HepG2 (cell line): ENCODE data around the gene ENDOU. TPM values are rescaled to one million over a fixed set of nuclear protein-coding genes. Genes with fewer than 3 reads are reported as not detected.

Source experiments
- CSRNP1 ChIP-seq: sonication (generic); formaldehyde crosslinking; IDR thresholded peaks from 2 replicates; pipeline ENCODE4 v1.8.1; 2023; ENCODE audit warnings: mild to moderate bottlenecking, missing genetic modification reagents
- HMGXB4 ChIP-seq, 2 experiments: sonication (generic) in 1 of 2; formaldehyde crosslinking in 1 of 2; IDR thresholded peaks; 2 replicates each; pipeline versions ENCODE4 v1.4.0 to v1.6.1; 2018 to 2020; ENCODE audit warnings: missing genetic modification reagents in 2 of 2, borderline replicate concordance in 1 of 2, low read depth in 1 of 2, mild to moderate bottlenecking in 1 of 2, missing biosample characterization in 1 of 2
- KDM2A ChIP-seq: sonication (generic); formaldehyde crosslinking; IDR thresholded peaks from 2 replicates; pipeline ENCODE4 v1.4.0; 2020; ENCODE audit warnings: low read depth, missing genetic modification reagents, borderline replicate concordance
- KDM3A ChIP-seq: IDR thresholded peaks from 2 replicates; pipeline ENCODE4 v1.6.1; 2018; ENCODE audit warnings: low read depth, missing compliant biosample characterization
- MED8 ChIP-seq: sonication (generic); formaldehyde crosslinking; IDR thresholded peaks from 2 replicates; pipeline ENCODE4 v1.8.1; 2023; ENCODE audit warnings: mild to moderate bottlenecking, missing genetic modification reagents; ENCODE audit not compliant: insufficient replicate concordance
- MXI1 ChIP-seq: IDR thresholded peaks from 3 replicates; pipeline ENCODE4 v1.6.1; 2012; ENCODE audit warnings: low read depth, low read length, inconsistent platforms, borderline replicate concordance
- TAF15 ChIP-seq: fragments of 200-400 bp; formaldehyde crosslinking; IDR thresholded peaks from one replicate; pipeline ENCODE4 v1.6.1; 2018; ENCODE audit warnings: mild to moderate bottlenecking, low read depth, low read length; ENCODE audit not compliant: poor library complexity, severe bottlenecking
- ZBTB25 ChIP-seq: IDR thresholded peaks from 2 replicates; pipeline ENCODE4 v1.6.1; 2018; ENCODE audit warnings: missing genetic modification reagents
- ZFY ChIP-seq: sonication (generic); formaldehyde crosslinking; IDR thresholded peaks from 2 replicates; pipeline ENCODE4 v1.4.0; 2020; ENCODE audit warnings: missing genetic modification reagents
- ZNF235 ChIP-seq: sonication (generic); formaldehyde crosslinking; IDR thresholded peaks from 2 replicates; pipeline ENCODE4 v1.8.1; 2023; ENCODE audit warnings: mild to moderate bottlenecking, missing genetic modification reagents, borderline replicate concordance
- polyA plus RNA-seq, 8 experiments: library from polyadenylated mRNA; depleted of rRNA in 3 of 8; stranded (reverse) in 7 of 8; unstranded in 1 of 8; fragments of >200 nt; fragmentation: Illumina TruSeq in 4 of 8; extraction: Trizol in 4 of 8; gene quantifications; 2 replicates each; pipeline versions ENCODE4 v1.2.1 to v1.2.3, GENCODE V29; 2011 to 2016; ENCODE audit warnings: low read depth in 4 of 8, missing spikeins in 1 of 8, mixed read lengths in 1 of 8; ENCODE audit not compliant: insufficient read depth in 1 of 8
- total RNA-seq, 5 experiments: library from RNA; depleted of rRNA; stranded (reverse); fragments of >200 nt; fragmentation: Illumina TruSeq; extraction: Trizol; gene quantifications; 2 replicates each; pipeline ENCODE4 v1.2.3, GENCODE V29; 2016; ENCODE audit warnings: low read depth in 1 of 5
- TF ChIP-seq, protein P1 (sequence below): sonication (generic); formaldehyde crosslinking; IDR thresholded peaks from 2 replicates; pipeline ENCODE4 v1.5.0; 2020; ENCODE audit warnings: mild to moderate bottlenecking, missing genetic modification reagents
- TF ChIP-seq, protein P2 (sequence below): sonication (generic); formaldehyde crosslinking; IDR thresholded peaks from 2 replicates; pipeline ENCODE4 v1.5.1; 2020; ENCODE audit warnings: missing genetic modification reagents, mild to moderate bottlenecking, borderline replicate concordance

Gene ENDOU
- total and polyA plus RNA-seq, 2 of the 13 experiments (the other 11 are each of a cell fraction or from before 2014, with no cell fraction given), result not detected

DNA sequence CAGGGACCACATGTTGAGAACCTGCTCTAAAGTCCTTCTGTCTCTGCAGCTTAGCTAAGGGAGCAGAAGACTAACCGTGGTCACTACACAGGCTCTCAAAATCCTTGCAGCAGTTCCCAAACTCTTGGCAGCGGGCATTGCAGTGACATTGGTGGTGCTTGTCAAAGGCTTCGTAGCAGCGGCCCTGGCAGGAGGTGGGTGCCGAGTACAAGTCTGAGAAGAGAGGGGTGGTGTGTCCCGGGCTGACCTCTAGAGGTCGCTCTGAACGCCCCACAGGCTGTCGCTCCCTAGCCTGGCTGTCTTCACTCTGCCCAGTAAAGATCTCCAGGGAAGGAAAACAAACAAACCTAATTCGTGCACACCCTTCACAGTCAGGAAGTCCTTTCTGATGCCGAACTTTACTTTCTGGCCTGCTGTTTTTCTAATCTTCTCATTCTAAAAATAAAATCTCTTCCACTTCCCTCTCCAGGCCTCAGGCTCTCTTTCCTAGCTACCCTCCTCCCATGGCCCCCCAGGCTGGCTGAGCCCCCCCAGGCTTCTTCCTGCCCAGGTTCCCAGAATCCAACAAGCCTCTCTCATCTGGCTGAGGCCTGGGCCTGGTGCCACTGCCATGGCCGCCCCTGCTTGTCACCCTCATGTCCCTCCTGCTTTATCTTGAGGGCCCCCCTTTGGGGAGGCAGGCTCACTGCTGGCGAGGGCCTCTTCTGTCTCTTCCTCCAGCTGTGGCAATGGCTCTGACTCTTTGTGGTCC, 7.7 kb downstream of the ENDOU start (continued):
- TF ChIP-seq TAF15, result no peak
- TF ChIP-seq HMGXB4 (CRISPR knock-in tag; IDR thresholded peaks at IDR 0.05; ENCODE audit: borderline replicate concordance in 1 of 2, low read depth in 1 of 2), result peak; percentile 34 to 73; a peak in 1 of 4 replicates
- TF ChIP-seq KDM2A (CRISPR knock-in tag), result no peak; the same call in 1 of the 2 replicates
- TF ChIP-seq ZFY (CRISPR knock-in tag), result peak; percentile 31; the same call in 1 of the 2 replicates
- TF ChIP-seq KDM3A (CRISPR knock-in tag), result no peak
- peak; percentile 40; the same call in 1 of the 2 replicates for TF ChIP-seq ZBTB25 (CRISPR knock-in tag)
- TF ChIP-seq MXI1, result 0 out of 3 replicates have a peak, but pooled peaks have one; percentile 20
- TF ChIP-seq, protein P1, sequence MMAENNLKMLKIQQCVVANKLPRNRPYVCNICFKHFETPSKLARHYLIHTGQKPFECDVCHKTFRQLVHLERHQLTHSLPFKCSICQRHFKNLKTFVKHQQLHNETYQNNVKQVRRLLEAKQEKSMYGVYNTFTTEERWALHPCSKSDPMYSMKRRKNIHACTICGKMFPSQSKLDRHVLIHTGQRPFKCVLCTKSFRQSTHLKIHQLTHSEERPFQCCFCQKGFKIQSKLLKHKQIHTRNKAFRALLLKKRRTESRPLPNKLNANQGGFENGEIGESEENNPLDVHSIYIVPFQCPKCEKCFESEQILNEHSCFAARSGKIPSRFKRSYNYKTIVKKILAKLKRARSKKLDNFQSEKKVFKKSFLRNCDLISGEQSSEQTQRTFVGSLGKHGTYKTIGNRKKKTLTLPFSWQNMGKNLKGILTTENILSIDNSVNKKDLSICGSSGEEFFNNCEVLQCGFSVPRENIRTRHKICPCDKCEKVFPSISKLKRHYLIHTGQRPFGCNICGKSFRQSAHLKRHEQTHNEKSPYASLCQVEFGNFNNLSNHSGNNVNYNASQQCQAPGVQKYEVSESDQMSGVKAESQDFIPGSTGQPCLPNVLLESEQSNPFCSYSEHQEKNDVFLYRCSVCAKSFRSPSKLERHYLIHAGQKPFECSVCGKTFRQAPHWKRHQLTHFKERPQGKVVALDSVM (CRISPR knock-in tag), result no peak
- no peak for TF ChIP-seq CSRNP1 (CRISPR knock-in tag)
- no peak for TF ChIP-seq ZNF235
- TF ChIP-seq, protein P2, sequence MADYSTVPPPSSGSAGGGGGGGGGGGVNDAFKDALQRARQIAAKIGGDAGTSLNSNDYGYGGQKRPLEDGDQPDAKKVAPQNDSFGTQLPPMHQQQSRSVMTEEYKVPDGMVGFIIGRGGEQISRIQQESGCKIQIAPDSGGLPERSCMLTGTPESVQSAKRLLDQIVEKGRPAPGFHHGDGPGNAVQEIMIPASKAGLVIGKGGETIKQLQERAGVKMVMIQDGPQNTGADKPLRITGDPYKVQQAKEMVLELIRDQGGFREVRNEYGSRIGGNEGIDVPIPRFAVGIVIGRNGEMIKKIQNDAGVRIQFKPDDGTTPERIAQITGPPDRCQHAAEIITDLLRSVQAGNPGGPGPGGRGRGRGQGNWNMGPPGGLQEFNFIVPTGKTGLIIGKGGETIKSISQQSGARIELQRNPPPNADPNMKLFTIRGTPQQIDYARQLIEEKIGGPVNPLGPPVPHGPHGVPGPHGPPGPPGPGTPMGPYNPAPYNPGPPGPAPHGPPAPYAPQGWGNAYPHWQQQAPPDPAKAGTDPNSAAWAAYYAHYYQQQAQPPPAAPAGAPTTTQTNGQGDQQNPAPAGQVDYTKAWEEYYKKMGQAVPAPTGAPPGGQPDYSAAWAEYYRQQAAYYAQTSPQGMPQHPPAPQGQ (CRISPR knock-in tag), result no peak
- TF ChIP-seq MED8 (CRISPR knock-in tag), result no peak
